Uterus (tissue), 4 donors: ENCODE data around the gene CDH13. TPM values are rescaled to one million over a fixed set of nuclear protein-coding genes. Genes with fewer than 3 reads are reported as not detected.

ENCODE experiments used
- DNase-seq, 2 donors: peaks; one replicate each; pipeline ENCODE4 v3.0.0-alpha.2; 2019 to 2020
- H3K27ac ChIP-seq, 2 donors: fragments of 200-600 bp; sonication (generic); 1 replicate in 1 of 2; 2 replicates in 1 of 2; pipeline ENCODE4 v1.5.1; 2016 to 2018
- H3K27me3 ChIP-seq, 2 donors: fragments of 200-600 bp; sonication (generic); one replicate each; pipeline ENCODE4 v1.5.1; 2018 to 2019; ENCODE audit warnings: control low read depth in 1 of 2
- H3K36me3 ChIP-seq, 2 donors: fragments of 200-600 bp; sonication (generic); one replicate each; pipeline ENCODE4 v1.5.1; 2019; ENCODE audit warnings: control low read depth in 1 of 2
- H3K4me1 ChIP-seq, 2 donors: fragments of 200-600 bp; sonication (generic); one replicate each; pipeline ENCODE4 v1.5.1; 2018 to 2019; ENCODE audit warnings: control low read depth in 1 of 2
- H3K4me3 ChIP-seq, 2 donors: fragments of 200-600 bp; sonication (generic); 1 replicate in 1 of 2; 2 replicates in 1 of 2; pipeline ENCODE4 v1.5.1; 2018 to 2019; ENCODE audit warnings: mild to moderate bottlenecking in 1 of 2
- H3K9me3 ChIP-seq, 2 donors: fragments of 200-600 bp; sonication (generic); one replicate each; pipeline ENCODE4 v1.5.1; 2019; ENCODE audit warnings: control low read depth in 1 of 2
- POLR2A ChIP-seq, 2 donors: fragments of 450-650 bp; IDR thresholded peaks; one replicate each; pipeline ENCODE4 v1.6.1; 2016; ENCODE audit warnings: antibody characterized with exemption in 2 of 2, mild to moderate bottlenecking in 1 of 2, moderate library complexity in 1 of 2
- intact Hi-C: fragments of 100-400 bp; cut with DNase I; formaldehyde crosslinking; loops from one replicate; pipeline ENCODE4 v1.15.1; 2023; ENCODE audit warnings: low total_unique reads
- total RNA-seq, 4 donors: library from RNA; depleted of rRNA in 3 of 4; stranded (reverse); fragments of >200 nt in 3 of 4; gene quantifications; one replicate each; pipeline versions ENCODE4 v1.1.0 to v1.2.4, GENCODE V29; 2014 to 2023
- TF ChIP-seq, protein P1 (sequence below), 4 experiments: fragments of 200-600 bp in 2 of 4; fragments of 450-650 bp in 2 of 4; sonication (generic) in 2 of 4; IDR thresholded peaks; one replicate each; pipeline ENCODE4 v1.5.1; 2016 to 2019; ENCODE audit warnings: antibody characterized with exemption in 4 of 4, mild to moderate bottlenecking in 2 of 4, moderate library complexity in 1 of 4
- donor health status: DM: yes; HTN: yes; CAD: no.

Gene CDH13
- total RNA-seq, 4 donors from 2014 or later = 49.1 to 99.4 (median 82.7) TPM

DNA sequence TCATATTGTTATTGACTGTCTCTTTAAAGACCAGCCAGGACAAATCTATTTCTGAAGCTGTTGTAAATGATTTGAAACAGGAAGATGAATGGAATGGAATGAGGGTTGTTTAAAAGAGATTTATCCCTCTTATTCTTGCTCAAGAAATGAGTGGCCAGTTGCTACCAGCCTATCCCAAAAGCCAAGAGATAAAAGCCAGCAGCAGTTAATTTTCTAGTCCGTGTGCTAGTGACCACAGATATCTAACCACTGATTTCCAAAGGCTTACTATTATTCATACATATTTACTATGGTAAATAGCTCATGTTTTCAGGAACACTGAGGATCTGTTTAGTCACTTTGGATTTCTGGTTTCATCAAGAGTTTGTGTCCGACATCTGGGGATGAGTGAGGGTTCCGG is 105.7 kb downstream of the CDH13 start:
- peaks cover 0 to 3% of the 10 kb centered on the region in 2 donors for H3K9me3 ChIP-seq
- no peaks in the 10 kb centered on the region for H3K27me3 ChIP-seq
- no peak overlapping the region for H3K4me3 ChIP-seq
- H3K36me3 ChIP-seq = no peaks in the 10 kb centered on the region
- intact Hi-C loops = no loop called here
- TF ChIP-seq, protein P1, sequence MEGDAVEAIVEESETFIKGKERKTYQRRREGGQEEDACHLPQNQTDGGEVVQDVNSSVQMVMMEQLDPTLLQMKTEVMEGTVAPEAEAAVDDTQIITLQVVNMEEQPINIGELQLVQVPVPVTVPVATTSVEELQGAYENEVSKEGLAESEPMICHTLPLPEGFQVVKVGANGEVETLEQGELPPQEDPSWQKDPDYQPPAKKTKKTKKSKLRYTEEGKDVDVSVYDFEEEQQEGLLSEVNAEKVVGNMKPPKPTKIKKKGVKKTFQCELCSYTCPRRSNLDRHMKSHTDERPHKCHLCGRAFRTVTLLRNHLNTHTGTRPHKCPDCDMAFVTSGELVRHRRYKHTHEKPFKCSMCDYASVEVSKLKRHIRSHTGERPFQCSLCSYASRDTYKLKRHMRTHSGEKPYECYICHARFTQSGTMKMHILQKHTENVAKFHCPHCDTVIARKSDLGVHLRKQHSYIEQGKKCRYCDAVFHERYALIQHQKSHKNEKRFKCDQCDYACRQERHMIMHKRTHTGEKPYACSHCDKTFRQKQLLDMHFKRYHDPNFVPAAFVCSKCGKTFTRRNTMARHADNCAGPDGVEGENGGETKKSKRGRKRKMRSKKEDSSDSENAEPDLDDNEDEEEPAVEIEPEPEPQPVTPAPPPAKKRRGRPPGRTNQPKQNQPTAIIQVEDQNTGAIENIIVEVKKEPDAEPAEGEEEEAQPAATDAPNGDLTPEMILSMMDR (IDR thresholded peaks at IDR 0.05) = no peak
- TF ChIP-seq POLR2A (IDR thresholded peaks at IDR 0.05) = no peak
- no peak overlapping the region for H3K27ac ChIP-seq
- DNase-seq = no peak
- no peaks in the 10 kb centered on the region for H3K4me1 ChIP-seq

DNA sequence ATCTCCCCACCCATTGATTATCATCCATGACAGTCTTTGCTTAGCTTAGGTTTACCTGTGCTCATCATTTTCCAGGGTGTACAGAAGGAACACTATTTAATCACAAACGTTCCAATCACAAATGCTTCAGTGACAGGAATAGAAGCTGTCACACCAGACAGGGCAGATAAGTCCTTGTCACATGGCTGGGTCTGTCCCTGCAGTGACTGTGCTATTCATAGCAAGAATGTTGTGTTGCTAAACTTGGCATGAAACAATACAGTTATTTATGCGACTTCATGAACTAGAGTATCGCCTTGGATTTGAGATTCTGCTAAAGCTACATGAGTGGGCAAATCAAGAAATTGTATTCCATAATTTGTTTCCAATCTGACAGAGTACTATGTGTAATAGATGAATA is 108.4 kb downstream of the CDH13 start:
- no peak for DNase-seq
- Histone ChIP-seq H3K9me3 (peaks cover 0 to 1% of the 10 kb centered on the region in 2 donors), H3K36me3 (no peaks in the 10 kb centered on the region), H3K4me1 (no peaks in the 10 kb centered on the region), H3K27ac (no peak overlapping the region), H3K27me3 (no peaks in the 10 kb centered on the region), H3K4me3 (no peak overlapping the region)
- TF ChIP-seq, protein P1 (IDR thresholded peaks at IDR 0.05) = no peak
- TF ChIP-seq POLR2A (IDR thresholded peaks at IDR 0.05) = no peak
- intact Hi-C loops = no loop called here

- Histone ChIP-seq H3K27ac (no peak overlapping the region), H3K4me3 (no peak overlapping the region), H3K9me3 (no peaks in the 10 kb centered on the region), H3K4me1 (no peaks in the 10 kb centered on the region), H3K36me3 (no peaks in the 10 kb centered on the region), H3K27me3 (no peaks in the 10 kb centered on the region)
- TF ChIP-seq, protein P1 (IDR thresholded peaks at IDR 0.05) = no peak
- TF ChIP-seq POLR2A (IDR thresholded peaks at IDR 0.05) = no peak
- no peak for DNase-seq
- intact Hi-C loops = no loop called here
Measured at GRCh38 chr16:82735673-82736091, 108.9 kb downstream of the CDH13 start.

DNA sequence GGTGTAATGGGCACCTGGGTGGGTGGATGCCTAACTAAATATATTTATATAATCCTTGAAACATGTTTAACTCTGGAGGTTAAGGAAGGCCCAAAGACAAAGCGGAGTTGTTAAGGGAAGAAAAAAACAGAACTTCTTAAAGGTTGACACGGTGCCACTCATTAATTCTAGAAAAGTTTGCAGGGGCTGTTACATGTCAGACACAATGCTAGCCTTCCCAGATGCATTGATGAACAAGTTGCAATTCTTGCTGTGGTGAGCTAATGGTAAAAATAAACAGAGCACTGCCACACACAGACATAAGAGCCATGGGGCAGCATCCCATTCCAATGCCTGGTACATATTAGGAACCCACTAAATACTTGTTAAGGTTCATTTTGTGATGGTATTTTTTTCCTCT is 109.5 kb downstream of the CDH13 start:
- no peak for TF ChIP-seq POLR2A (IDR thresholded peaks at IDR 0.05)
- TF ChIP-seq, protein P1 (IDR thresholded peaks at IDR 0.05) = no peak
- Histone ChIP-seq H3K9me3 (no peaks in the 10 kb centered on the region), H3K36me3 (no peaks in the 10 kb centered on the region), H3K27ac (no peak overlapping the region), H3K4me1 (no peaks in the 10 kb centered on the region), H3K4me3 (no peak overlapping the region), H3K27me3 (no peaks in the 10 kb centered on the region)
- intact Hi-C loops = no loop called here
- no peak for DNase-seq

GRCh38 chr16:82738699-82739098 is 111.9 kb downstream of the CDH13 start:
- TF ChIP-seq, protein P1 (IDR thresholded peaks at IDR 0.05) = peak in 1 of 4 experiments; percentile 10
- no peak for TF ChIP-seq POLR2A (IDR thresholded peaks at IDR 0.05)
- Histone ChIP-seq H3K4me1 (no peaks in the 10 kb centered on the region), H3K9me3 (no peaks in the 10 kb centered on the region), H3K36me3 (no peaks in the 10 kb centered on the region), H3K27ac (no peak overlapping the region), H3K27me3 (no peaks in the 10 kb centered on the region), H3K4me3 (no peak overlapping the region)
- no peak for DNase-seq
- intact Hi-C loops = no loop called here
